HG03025 (cell line): Measurements from ENCODE around the gene GNG11.

ENCODE experiments used
- ATAC-seq: cut with Tn5 transposase; IDR thresholded peaks from one replicate; pipeline ENCODE4 v1.9.1; 2021; ENCODE audit warnings: mild to moderate bottlenecking, moderate library complexity; ENCODE audit not compliant: unreplicated experiment, low FRiP score

The GNG11 gene

DNA sequence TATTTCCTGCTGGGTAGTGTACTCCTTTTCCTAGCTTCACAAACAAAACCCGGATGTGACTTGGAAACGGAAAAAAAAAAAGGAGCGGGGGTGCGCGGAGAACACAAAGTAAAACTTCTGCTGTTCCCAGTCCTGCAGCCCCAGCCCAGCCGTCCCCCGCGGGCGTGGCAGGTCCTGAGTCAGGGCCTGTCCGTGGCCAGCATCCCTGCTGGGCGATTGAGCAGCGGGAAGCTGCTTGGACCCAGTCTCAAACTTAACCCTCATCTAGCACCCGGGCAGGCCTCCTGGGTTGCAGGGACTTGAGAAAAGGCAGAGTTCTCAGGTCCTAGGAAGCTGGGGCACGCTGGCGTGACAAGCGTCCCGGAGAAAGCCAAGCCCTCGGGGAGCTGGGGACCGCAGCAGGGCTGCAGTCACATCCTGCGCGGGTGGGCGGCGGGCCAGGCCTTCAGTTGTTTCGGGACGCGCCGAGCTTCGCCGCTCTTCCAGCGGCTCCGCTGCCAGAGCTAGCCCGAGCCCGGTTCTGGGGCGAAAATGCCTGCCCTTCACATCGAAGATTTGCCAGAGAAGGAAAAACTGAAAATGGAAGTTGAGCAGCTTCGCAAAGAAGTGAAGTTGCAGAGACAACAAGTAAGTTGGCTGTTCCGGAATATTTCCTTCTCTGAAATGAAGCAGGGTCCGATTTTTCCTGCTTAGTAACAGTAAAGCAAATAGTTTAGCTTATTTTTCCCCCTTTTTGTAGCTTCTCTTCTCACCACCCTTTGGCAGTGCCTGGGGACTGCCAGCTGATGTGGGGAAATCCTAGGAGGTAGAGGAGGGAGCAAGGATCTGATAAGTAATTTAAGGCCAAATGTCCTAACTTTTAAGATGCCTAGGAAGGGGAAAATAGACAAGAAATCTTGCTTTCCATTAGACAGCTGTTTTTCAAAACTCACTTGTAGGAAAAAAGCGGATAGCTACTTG lies at the start of gene GNG11:
Gene GNG11, plus strand, starts transcription at position 129 of the 960 bp plus-strand sequence. Its CDS starts 403 bp downstream, at position 532.
- peak; percentile 77 for ATAC-seq

DNA sequence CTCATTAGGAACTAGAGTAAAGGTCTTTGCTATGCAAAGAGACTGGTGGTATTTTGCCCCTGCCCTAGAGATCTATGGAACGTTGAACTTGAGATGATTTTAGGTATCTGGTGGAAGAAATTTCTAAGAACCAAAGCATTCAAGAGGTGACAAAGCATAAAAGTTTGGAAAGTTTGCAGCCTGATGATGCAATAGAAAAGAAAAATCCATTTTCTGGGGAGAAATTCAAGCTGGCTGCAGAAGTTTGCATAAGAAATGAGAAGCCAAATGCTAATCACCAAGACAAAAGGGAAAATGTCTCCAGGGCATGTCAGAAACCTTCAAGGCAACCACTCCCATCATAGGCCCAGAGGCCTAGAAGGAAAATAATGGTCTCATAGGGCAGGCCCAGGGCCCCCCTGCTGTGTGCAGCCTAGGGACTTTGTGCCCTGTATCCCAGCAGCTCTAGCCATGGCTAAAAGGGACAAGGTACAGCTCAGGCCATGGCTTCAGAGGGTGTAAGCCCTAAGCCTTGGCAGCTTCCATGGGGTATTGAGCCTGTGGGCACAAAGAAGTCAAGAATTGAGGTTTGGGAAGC lies 47.4 kb upstream of the GNG11 start:
- no peak for ATAC-seq

DNA sequence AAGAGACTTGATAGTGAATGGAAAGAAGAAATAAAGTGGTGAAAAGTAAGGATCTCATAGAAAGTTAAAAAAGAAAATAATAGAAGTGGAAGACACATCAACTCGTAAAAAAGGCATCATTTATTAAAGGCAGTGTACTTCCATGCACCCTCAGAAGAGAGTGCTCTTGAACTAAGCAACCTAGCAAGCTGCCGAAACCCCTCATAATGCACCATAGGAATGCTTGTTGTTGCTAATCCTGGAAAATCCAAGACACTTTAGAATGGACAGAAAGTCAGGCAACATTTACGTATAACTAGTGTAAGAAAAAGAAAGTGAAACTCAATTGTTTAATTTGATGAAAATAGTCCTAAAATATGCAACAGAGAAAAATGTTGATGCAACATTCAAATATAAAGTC lies 43.8 kb upstream of the GNG11 start:
- ATAC-seq = no peak

DNA sequence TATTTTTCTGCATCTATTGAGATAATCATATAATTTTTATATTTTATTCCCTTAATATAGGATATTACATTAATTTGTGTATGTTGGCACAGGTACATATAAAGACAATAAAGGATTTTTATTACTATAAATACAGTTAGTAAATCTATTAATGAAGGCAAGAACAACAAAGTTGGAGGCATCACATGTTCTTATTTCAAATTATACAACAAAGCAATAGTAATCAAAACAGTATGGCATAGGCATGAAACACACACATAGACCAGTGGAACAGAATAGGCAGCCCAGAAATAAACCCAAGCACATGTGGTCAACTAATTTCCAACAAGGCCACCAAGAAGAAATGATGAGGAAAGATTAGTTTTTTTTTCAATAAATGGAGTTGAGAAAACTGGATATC lies 42.2 kb upstream of the GNG11 start:
- ATAC-seq = no peak

DNA sequence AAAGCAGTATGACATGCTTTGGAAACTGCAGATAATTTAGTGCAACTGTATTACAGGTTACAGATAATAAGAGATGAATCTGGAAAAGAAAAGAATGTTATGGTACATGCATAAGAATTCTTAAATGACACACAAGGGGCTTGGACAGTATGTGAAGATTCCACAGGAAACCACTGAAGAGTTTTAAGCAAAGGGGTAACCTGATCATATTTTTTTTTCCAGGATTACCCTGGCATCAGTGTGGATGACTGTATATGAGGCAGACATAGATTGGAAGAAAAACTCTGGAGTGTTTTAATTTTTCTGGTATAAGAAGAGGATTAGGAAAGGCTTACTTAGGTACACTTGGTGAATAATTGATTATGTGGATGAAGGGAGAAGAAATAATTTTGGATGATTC lies 39.1 kb upstream of the GNG11 start:
- ATAC-seq = no peak

DNA sequence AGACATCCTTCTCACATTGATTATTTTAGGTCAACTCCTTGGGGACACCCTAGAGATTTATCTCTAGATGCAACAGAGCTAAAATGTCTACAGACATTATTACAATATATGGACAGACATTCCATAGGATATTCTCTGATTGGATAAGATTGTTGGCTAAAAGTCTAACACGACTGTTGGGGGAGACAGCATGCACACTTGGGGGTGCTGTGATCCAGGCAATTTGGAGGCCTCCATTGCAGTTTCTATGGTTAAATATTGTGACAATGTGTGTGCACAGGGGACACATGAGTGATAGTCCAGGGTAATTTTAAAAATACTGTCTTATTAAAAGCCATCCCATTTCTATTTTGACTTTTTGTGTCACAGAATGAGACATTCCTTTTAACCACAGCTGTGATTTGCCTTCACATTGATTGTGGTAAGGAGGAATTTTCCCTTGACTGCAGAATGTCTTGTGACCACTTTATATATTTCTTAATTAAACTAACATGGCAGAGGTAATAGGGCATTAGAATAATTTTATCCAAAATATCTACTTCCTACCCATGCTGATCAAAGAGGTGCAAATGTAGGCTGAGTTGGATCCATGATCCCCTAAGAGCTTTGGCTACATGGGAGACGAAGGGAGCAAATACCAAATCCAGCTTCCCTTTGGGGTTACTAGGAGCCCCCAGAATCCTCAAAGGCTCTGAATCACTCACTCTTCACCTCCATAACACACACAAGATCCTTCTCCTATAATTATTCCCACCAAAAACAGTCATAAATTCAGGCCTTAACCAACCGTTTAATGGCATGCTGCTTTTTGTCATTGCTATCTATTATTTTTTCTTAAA lies 38.2 kb upstream of the GNG11 start:
- ATAC-seq = no peak

DNA sequence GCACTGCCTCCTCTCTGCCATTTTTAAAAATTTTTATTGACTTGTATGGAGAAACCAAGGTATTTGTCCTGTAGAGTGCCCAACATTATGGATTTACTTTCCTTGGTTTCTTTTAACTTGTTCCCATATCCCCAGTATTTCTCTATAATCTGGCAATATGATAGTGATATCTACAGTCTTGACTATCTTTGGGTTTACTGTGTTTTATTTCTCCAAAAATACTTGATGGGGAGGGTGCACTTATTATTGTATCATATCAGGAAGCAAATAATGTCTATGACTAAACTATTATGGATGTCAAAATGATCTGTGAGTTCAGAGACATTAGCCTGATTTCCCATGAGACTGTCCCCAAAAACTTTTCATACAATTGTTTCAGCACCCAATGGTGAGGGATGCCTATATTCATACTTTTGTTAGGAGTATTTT lies 37.6 kb upstream of the GNG11 start:
- no peak for ATAC-seq

DNA sequence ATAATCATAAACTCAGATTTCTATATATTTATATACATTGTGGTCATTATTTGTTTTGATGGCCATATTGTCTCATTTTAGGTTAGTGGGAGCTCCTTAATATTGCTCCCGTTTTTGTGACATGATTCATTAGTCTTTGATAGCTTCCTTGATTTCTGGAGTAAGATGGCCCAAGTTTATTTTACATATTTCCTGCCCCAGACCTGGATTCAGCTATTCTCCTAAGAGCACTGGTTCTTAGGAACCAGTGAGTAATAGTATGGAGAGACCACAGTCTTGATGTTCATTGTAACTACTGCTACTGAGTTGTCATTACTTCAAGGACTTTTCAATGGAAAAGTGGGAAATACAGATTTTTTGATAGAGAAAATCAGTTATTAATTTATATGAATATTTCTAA lies 37.0 kb upstream of the GNG11 start:
- no peak for ATAC-seq

DNA sequence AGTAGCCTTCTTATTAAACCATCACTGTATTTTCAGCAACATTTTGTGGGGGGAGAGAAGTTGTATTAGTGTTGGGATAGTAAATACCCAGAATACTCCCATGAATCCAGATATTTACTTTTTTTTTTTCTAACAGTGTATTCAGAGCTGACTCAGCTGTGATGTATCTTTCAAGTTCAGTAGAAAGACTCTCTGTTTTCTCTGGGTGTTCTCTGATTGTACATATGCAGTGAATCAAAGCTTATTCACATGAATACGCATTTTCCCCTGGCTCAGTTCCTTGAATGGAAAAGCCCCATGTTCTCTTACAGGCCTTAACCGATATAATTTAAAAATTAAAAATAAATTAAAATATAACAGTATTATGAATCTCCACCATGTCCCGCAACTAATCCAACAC lies 32.3 kb upstream of the GNG11 start:
- ATAC-seq = no peak

DNA sequence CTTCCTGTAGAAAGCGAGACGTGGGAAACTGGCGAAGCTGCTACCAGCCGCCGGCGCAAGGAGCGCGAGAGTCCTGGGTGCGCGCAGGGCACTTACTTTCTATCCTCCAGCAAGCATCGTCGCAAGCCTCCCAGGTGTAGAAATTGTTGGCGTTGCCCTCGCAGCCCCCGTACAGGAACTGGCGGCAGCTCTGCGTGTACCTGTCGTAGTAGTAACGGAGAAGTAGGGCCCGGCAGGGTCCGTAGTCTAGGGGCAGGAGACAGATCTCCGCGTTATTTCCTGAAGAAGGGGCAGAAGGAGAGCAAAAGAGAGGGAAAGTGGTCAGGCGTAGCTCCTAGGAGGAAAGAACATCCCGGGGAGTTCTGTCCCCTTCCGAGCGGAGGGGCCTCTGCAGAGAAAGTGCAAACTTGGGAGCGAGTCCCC lies 31.5 kb upstream of the GNG11 start:
- ATAC-seq = no peak

DNA sequence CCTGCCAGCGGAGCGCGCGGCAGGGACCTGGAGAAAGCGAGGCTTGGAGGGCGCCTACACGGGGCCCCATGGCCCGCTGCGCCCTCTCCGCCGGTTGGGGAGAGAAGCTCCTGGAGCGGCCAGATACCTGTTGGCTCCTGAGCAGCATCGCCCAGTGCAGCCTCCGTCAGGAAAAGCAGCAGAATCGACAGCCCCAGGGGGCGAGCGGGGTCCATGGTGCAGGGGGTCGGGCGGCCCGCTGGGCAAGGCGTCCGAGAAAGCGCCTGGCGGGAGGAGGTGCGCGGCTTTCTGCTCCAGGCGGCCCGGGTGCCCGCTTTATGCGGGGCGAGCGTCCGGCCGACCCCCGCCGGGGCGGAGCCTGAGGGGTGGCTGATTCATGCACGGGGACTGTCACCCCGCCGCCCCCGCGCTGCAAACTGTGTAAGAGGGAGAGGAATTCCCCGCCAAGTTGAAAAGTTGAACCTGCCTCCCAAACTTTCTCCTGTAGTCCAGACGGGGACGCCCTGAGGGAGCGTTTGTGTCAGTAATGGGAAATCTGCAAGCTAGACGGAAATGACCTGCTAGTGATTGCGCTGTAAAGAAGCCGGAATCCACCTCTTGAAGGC lies 31.0 kb upstream of the GNG11 start, which contains the start of gene TFPI2:
Gene TFPI2, minus strand, starts transcription at position 290 of the 605 bp plus-strand sequence. Its CDS starts 75 bp downstream, at position 215.
- ATAC-seq = no peak

DNA sequence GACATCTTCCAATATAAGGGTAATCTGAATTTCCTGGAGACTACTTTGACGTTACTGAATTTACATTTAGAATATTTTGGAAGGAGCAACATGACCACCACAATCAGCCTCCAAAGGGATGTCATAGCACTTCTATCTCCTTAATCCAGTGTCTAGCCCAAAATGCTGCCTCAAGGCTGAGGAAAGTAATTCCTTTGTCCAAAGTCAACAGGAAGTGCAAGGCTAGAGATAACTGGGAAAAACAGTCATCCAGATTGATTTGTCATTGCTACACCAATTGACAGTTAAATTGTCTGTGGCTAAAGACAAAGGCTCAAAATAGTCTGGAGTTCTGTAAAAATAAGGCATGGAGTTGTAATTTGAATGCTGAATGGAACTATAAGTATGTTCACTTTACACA lies 27.1 kb upstream of the GNG11 start:
- ATAC-seq = no peak

DNA sequence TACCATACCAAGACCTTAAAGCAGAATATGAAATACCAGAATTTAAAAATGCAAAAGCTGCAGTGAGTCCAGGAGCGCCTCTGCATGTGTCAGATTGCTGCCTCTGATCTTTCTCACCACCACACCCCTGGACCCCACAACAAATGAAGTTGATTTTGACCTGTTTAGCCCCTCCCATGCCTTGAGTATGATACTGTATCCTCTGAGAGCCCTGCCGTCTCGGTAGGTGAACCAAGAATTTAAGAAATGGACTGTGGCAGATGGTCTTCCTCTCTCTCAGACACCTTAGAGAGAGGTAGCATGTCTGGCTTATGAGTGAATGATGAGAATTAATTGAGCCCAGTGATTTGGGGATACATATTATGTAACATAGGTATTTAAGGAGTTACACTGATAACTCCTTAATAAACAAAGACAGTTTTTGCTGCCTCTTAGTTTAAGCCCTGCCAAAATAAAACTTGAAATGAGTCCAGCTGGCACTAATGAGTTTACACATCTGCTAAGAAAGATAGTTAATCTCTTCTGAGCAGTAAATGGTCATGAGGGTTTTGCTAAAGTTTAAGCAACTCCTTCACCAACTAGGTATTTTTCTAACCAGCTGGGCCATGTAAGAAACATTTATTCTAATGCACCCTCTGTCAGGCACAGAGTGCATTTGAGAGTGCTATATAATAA lies 26.4 kb upstream of the GNG11 start:
- ATAC-seq = no peak

DNA sequence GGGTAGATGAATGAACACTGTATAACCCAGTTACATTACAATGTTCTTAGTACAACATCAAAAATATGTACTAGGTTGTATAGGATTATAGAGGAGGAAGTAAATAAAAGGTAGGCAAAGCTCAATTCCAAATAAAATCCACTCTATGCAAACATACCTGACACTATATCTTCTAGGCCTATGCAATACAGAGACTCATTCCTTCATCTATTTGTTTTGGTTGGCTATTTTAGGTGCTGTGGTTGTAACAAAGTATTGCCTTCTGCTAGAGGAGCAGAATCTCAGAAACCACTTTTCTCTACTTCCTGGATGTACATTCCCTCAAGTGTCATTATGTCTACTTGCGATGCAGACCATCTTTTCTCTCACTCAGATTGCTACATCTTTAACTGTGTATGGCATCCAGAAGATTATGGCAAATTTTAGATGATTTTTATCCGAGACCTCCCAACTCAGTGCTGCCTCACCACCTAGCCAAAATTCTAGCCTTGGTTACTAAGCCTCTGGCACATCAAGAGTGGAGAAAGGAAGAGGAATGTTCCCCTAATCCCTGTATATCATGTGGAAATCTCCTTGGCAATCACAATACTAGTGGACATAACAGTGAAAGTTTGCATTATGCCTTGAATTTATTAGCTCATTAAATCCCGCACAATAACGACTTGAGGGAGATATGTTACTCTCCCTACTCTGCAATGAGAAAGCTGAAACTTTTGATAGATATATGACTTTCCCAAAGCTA lies 25.5 kb upstream of the GNG11 start:
- no peak for ATAC-seq

DNA sequence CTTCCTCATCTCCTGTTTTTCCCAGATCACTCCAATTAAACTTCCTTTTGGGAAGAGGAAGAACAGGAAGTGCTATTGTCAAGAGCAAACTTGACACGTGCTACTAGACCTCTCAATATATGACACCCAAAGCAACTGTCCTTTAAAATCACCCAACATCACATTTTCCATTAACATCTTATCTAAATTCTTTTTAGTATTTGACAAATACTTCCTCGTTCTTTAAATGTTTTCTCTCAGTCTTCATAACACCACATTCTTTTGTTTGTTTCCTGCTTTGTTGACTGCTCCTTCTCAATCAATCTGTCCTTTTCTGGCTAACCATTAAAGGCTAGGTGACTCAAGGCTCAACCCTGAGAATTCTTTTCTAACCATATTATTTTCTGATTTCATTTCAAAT lies 23.9 kb upstream of the GNG11 start:
- ATAC-seq = no peak

DNA sequence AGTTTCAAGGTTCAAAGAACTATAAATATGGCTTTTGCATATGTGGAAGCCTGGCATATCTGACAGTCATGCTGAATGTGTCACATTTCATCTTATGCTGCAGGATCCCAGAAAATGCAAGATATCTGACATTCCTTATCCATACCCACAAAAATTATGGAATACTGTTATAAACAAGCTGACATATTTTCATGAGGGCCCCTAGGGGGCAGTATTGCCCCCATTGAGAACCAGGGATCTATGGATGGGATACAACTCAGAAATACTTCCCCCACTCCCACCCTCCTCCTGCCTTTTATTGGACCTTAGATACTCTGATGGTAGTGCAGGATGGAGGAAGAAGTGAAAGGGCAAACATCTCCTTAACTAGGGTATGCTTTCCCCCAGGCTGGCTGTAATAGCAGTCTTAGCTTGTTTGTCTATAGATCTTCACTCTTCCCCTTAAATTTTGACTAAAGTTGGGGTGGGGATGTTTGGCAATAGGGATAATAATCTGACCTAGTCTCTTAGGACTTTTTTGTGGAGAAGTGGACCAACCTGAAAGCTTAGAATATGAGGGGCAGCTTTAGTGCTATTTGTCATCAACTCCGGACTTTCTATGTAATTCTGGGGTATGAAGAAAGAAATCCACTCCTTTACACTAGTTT lies 18.6 kb upstream of the GNG11 start:
- ATAC-seq = no peak

DNA sequence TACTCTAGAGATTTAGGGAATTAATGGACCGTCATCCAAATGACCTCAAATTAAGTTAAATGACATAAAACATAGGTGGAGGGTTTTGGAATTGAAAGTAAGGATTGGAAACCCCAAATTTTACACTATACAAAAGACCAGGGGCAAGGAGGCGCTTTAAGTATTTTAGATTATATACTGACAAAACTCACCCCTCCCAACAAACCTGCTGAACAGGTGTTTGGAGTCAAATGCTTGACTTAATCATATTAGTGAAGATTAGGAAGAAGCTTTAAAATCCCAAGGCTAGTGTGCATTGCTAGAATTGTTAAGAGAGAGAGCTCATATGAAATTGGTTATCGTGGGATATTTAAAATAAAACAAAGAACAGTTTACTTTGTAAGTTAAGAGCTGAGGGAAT lies 15.3 kb upstream of the GNG11 start, which contains the start of gene GNGT1:
Gene GNGT1, plus strand, starts transcription at position 301 of the 400 bp plus-strand sequence. CDS start 180 bp downstream, outside the sequence.
- ATAC-seq = no peak
